ENCODE results near the gene FGGY.
"Not testable (repeated sequence)": the region's sequence is repeated elsewhere in the genome, so short reads cannot be mapped to it uniquely, and the experiment has no call there.

FGGY gene

DNA sequence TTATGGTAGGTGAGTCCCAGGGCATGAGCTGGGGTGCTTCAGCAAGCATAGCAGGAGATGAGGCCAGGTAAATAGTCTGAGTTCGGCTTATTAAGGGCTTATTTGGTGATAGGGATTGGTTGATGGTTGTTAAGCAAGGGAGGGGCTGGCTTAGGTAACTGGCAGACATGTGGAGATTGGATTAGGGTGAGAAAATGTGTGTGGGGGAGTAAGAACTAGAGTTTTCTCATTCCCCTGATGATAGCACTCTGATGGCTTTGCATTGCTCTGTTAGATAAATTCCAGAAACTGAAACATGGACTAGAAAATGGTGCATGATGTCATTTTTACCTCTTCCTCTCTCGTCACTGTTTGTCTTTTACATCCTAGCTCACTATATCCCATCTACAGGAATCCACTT is 53.6 kb downstream of the FGGY start:
- DNase-seq (ENCODE audit: low read depth in 2 of 2): no peak

DNA sequence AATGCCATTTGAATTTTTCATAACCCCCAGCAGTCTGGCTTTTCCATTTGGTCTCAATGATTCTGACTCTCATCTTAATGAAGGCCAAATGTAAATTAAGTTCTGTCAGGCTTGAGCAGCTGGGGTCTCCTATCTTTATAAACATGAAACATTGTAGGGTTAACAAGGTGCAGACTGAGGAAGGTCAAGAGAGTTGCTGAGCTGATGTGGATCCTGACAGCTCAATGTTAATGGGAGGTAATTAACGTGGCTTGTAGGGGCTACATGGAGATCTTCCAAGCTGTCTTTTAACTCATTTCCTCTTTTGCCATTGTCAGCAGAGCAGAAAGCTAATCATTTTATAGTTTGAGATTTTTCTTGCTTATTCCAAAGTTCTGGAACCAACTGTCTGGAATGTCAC is 55.2 kb downstream of the FGGY start:
- no peak for DNase-seq (ENCODE audit: low read depth in 2 of 2)

DNA sequence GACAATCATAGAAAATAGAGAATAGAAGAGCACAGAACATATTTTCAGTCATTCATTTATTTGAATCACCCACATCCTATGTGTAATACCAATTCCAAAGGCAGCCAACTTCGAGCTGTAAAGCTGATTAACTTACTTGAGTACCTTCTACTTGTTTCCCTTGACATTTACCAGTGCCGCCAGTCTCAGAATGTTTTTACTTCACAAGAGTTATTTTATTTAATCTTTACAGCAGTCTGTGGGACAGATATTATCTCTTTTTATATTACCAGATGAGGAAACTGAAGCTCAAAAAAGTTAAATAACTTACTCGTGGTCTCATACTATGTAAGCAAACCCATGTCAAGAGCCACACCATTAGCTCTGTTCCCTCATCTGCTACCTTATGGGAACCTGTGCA is 56.6 kb downstream of the FGGY start:
- DNase-seq (ENCODE audit: low read depth in 2 of 2): no peak

DNA sequence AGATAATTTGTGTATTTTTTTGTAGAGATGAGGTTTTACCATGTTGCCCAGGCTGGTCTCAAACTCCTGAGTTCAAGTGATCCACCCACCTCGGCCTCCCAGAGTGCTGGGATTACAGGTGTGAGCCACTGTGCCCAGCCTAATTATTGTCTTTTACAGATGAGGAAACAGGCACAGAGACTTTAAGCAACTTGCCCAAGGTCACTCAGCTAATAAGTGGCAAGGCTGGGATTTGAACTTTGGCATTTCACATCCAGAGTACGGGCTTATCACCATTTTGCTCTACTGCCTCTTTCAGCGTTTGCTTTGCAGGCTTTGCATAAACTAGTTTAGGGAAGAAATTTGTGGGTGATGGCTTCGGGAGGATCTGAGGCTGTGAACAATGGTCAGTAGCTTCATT is 57.3 kb downstream of the FGGY start:
- DNase-seq (ENCODE audit: low read depth in 2 of 2): not testable (repeated sequence)

DNA sequence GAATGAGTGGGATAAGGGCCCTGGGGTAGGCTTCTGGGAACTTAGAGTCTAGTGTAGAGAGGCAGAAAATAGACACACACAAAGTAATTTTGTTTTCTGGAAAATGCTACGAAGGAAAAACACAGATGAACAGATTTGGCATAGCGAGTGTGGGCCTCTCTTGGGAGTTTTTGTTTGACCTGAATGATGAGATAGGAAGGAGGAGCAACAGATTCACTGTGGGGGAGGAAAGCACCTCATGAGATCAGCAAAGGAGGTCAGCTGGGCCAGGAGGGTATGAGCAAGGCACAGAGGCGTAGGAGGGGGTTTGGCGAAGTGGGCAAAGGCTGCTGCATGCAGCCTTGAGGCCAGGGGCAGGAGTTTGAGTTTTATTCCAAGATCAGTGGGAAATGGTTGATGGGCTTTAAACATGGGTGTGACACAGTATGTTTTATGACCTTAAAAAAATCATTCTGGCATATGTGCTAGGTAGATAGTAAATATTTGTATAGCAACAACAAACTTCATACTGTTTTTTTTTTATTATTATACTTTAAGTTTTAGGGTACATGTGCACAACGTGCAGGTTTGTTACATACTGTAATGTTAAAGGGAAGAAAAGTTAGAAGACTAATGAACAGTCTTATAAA is 57.9 kb downstream of the FGGY start:
- no peak for DNase-seq (ENCODE audit: low read depth in 2 of 2)

DNA sequence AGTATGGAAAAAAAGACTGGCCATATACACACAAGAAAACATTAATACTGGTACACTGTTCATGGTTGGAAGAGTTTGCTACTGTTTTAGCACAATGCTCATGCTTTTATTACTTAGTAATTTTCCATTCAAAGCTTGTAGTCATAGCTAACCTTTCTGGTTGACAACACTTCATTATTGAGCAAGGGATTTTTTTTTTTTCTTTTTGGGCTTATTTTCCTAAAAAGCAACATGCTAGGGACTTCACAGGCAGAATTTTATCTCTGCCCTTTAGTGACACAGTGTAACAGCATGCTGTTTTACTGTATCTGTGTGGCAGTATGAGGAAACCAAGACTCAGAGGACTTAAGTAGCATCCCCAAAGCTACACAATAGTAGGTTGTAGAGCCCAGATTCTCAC is 58.5 kb downstream of the FGGY start:
- DNase-seq (ENCODE audit: low read depth in 2 of 2): no peak

DNA sequence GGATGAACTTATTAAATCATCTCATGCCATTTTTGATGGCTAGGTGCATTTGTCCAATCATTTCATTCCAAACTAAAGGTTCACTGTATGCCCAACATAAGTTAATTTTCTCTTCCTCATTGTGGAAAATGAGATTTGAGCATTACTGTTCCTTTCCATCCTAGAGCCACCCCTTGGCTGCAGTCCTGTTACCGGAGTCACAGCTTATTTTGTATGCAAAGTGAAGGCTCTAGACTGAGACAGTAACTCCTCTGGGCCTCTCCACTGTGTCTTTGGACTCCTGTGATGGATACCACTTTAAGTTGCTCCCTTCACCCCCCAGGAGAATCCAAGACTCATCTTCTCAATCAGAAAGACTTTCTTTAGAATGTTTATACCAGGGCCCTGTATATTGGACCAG is 59.7 kb downstream of the FGGY start:
- no peak for DNase-seq (ENCODE audit: low read depth in 2 of 2)

DNA sequence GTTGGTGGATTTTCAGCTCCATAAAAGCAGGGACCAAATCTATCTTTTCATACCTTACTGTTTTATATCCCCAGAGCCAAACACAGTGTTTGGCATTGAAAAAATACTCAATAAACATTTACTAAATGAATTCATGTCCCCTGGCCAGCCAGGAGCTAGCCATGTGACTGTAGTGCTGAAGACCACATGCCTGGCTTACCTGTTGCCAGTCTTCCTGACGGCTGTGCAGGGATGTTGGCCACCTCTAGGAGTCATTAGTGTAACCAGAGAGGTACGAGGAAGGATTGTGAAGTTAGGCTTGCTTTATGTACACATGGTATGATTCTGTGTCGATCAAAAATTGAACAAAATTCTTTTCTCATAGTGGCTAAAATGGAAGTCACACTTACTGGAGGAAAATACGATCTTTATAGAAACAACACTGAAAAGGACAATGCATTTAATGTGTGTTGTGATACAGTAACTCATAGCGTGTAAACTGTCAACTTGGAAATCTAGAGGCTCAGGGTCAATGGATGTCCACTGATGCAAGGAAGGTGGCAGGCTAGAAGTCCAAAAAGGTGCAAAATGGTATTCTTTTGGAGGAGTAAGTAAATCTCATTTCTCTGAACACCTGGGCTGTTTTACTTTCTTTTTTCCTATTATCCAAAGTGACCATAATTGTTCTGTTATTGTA is 60.9 kb downstream of the FGGY start:
- no peak for DNase-seq (ENCODE audit: low read depth in 2 of 2)

DNA sequence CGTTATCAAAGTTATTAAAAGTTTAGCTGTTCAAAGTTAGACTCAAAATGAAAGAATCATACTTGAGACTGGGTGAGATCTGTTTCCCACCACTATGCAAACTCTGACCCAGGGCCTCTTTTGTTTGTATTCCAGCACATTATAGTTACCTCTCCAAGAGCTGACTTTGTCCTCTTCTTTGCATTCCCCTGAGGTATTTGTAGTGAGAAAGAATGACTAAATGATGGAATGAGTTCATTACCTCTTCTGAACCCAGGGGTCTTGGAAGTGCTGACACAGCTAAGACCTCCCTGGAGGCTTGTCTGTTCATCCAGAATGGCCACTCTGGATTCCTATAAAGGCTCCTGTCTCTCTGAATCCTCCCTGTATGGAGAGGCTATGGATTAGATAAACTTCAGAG is 62.4 kb downstream of the FGGY start:
- DNase-seq (ENCODE audit: low read depth in 2 of 2): no peak

DNA sequence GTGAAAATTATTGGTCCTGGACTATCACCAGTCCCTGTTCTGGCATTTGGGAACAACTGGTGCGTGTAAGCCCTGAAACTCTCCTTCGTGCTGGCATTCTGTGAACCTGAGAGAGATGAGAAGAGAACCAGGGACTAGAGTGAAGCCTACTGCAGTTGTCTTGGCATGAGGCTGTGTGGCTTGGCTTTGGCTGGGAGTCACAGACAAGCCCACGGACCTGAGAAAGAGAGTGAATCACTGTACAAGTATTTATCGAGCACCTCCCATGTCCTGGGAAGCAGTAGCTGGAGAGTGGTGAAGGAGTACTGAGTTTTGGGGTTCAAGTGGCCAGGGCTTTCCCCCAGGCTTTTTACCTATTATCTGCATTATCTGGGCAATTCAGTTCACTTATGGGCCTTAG is 63.3 kb downstream of the FGGY start:
- peak in 1 of 2 experiments; percentile 21 for DNase-seq (ENCODE audit: low read depth in 2 of 2)

DNA sequence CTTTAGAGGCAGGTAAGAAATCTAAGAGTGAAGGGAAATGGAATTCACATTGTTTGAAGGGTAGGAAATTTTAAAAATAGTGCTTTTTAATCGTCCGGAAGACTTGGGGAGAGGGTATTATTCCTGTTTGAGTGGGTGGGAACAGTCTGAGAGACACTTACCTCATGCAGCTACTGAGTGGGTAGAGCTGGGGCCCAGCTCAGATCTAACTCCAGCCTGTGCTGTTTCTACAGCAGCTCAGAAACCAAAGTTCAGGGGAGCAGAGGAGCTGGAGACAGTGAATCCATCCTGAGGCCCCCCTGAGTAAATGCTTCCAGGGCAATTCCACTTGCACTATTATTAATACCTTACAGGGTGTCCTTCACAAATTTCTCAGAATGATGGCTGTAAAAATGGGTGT is 63.8 kb downstream of the FGGY start:
- DNase-seq (ENCODE audit: low read depth in 2 of 2): no peak

DNA sequence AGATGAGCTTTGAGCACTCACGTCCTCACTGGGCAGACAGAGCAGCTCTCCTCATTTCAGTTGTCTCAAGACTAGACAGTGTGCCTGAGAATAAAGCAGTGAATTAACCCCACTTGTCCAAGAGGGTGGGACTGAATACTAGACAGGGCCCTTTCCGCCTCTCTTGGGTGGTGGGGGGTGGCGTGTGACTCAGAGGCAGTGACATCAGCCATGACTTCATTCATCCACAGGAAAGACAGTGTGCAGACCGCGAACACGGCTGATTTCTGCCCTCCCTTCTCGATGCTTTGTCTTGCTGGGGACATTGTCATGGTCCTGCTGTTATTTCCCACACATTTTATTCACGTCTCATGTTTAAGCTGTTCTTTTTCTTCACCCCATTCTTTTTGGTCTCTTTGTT is 64.9 kb downstream of the FGGY start:
- no peak for DNase-seq (ENCODE audit: low read depth in 2 of 2)

DNA sequence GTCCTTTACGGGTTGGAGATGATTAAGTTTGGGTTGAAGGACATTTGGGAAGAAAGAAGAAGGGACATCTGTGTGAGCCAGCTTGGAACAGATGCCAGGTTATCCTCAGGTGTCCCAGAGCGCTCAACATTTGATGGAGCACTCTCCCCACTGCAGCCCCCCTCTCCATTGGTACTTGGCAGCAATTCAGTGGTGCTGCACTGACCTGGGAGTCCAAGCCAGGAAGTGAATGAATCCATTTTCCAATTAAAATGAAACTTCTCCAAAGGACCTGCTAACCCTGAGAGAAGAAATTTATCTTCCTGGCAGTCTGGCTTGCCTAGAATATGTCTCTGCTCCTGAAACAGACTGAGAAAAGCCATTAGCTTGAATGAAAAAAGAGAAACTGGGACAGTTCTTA is 67.1 kb downstream of the FGGY start:
- no peak for DNase-seq (ENCODE audit: low read depth in 2 of 2)

DNA sequence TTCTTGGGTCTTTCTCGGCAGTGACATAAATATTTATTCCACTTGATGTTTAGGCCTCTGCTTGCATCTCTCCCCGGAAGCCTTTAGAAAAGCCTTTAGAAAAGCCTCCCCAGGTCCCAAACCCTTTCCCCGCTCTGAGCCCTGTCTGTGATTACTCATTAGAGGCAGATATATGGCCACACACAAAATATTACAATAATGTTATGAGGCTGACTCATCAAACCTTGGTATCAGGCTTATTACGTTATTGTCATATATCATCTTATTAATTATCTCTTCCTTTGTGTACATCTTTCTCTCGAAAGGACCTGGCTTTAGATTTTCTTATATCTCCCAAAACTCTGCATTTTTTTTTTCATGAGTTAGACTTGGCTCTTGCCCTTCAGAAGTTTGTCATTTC is 69.5 kb downstream of the FGGY start:
- DNase-seq (ENCODE audit: low read depth in 2 of 2): peak; percentile 47 to 49

DNA sequence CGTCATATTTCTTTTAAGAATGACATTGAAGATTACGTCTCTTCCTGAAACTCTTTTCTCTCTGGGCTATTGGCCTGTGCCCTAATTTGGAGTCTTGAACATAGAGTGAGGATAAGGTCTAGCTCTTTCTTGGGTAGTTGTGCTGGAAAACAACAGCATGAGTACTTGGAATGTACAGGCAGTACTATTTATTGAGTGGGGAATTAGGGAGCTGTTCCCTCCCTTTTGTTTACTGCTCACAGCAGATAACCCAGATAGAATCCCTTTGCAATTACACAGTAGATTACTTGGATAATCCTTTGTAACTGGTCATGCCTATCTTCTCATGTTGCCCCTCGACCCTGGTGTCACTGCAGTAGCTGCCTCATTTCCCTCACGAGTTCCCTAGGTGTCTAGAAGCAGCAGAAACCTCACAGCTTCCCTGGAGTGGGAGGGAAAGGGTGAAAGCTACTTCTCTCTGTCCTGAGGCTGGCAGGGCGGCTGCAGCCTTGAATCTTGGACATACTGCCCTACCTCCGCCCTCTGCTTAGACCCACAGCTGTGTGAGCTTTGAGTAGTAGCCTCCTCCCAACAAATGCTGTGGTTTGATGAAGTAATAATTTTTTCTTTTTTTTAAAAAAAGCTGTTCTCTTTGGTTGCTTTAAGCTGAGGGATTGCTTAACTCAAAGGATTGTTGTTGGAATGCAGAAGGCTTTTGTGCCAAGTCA is 70.6 kb downstream of the FGGY start:
- peak; percentile 93 to 94 for DNase-seq (ENCODE audit: low read depth in 2 of 2)

DNA sequence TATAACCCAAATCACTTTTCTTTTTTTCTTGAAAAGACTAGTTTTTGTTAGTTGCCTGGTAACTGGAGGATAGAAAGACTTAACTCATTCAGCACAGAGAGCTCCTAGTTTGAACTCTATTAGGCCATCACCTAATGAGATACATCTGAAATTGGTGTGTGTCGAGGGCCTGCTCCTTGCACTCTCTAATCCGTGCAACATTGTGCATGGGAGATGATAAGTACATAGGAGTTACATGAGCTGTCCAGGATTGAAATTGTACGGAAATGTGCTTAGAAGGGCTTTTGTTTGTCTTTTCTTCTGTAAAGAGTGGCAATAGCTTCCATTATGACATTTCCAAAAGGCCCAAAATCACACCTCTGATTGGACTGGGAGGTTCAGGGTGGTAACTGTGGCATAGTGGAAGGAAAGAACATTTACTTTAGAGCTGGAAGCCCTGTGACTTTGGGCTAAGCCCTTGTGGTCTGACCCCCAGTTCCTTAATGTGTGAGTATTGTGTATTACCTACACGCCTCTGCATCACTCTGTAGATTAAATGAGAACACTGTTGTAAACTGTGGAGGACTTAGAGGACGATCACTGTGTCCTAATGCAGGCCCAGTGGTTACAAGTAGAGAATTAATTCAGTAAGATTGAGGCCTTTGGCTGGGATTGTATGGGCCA is 71.2 kb downstream of the FGGY start:
- DNase-seq (ENCODE audit: low read depth in 2 of 2): no peak

DNA sequence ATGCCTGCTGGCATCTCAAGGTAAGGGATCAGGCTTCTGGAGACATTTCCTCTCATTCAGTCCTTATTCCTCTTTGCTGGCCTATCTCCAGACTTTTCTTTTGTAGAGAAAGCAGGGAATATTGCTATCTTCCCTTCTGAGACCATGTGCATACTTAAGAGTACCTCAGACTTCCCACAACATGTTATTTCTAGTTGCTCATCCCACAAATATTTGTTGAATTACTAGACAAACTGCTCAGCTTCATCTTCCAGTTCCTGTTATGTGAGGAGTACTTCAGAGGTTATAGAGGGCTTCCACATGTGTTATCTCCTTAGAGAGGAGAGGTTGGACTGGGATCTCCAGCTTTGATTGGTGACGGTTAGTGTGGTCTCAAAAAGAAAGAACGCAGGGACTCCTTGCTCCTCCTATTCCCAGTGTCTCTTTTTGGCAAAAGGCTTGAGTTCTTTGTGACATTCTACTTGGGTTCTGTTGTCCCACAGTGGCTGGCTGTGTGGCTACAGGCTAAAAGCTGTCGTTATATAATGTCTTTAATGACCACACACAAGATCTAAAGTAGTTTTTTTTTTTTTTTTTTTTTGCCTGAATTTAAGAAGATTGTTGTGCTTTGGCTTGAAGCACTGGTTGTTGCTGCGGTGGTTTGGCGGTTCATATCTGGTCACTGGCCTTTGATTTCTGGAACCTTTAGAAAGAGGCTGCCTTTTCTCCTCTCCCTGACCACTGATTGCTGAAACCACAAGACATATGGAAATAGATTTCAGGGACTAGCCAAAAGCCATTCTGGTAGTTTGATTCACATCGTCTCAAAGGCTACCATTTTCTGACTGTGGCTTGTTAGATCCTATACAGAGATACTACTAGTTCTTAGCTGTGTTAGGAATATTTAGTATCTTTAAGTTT is 78.7 kb downstream of the FGGY start:
- peak; percentile 100 for DNase-seq (ENCODE audit: low read depth in 2 of 2)

DNA sequence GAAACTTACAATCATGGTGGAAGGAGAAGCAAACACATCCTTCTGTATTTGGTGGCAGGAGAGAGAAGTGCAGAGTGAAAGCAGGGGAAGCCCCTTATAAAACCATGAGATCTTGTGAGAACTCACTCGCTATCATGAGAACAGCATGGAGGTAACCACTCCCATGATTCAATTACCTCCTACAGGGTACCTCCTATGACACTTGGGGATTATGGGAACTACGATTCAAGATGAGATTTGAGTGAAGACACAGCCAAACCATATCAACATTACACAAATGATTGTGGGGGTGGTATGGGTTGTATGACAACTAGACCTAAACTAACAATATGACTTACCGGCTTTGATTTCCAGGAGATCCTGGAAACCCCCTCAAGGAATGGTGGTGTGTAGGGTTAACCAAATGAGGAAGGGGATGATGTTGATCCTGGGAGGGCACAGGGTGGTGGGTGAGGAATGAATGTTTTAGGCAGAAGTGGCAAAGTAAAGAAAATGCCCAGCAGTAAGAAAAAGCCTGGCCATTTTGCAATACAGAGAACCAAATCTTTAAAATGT is 80.5 kb downstream of the FGGY start:
- DNase-seq (ENCODE audit: low read depth in 2 of 2): no peak

DNA sequence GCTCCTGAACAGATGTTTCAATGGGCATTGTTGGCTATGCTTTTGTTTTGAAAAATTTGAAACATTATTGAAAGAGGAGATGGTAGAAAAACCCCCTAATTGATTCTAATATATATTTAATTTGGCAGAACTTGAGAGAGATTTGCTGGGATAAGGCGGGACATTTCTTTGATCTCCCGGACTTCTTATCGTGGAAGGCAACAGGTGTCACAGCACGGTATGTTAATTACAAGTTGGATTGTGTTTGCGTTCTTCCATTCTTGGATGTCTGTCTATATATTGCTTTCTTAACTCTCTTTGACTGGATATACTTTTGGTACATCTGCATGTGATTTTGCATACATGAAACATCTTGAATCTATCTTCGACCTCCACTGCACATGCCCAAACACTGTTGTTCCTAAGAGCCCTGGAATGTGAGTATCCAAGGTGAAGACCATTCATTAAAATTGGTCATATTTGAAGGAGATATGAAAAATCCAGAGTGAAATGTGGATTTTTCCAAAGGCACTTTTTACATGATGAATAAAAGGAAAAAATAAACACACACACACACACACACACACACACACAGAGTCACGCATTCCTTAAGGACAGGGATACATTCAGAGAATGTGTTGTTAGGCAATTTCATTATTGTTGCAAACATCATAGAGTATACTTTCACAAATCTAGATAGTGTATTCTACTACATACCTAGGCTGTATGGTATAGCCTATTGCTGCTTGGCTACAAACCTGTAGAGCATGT is 81.9 kb downstream of the FGGY start:
- peak in 1 of 2 experiments; percentile 28 for DNase-seq (ENCODE audit: low read depth in 2 of 2)

DNA sequence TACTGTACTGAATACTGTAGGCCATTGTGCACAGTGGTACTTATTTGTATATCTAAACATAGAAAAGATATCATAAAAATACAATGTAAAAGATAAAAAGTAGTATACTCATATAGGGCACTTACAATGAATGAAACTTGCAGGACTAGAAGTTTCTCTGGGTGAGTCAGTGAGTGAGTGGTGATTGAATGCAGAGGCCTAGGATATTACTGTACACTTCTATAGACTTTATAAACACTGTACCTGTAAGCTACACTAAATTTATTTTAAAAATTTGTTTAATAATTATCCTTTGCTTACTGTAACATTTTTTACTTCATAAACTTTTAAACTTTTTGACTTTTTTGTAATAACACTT is 82.5 kb downstream of the FGGY start:
- DNase-seq (ENCODE audit: low read depth in 2 of 2): no peak

DNA sequence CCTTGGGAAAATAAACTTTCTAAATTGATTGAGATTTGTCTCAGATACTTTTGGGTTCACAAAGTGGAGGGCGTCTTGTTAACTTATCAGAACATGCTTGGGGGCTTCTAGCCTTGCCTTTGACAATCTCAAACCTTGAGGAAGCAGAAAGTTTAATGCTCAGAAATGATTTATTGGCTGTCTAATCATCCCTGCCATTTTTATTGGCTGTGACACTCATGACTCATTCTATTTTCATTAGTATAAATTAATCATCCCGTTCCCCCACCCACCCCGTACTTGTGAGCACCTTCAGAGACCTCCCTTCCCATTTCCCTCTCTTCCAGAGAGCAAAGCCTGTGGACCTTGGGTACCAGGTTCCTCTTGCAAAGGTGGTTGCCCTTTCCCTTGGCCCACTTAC is 87.1 kb downstream of the FGGY start:
- DNase-seq (ENCODE audit: low read depth in 2 of 2): no peak
